ENCODE results near the gene BCL11B. TPM values are rescaled to one million over a fixed set of nuclear protein-coding genes. Genes with fewer than 3 reads are reported as not detected.

Gene BCL11B
- total RNA-seq, 1 donor from 2014 or later: 11.5 TPM

DNA sequence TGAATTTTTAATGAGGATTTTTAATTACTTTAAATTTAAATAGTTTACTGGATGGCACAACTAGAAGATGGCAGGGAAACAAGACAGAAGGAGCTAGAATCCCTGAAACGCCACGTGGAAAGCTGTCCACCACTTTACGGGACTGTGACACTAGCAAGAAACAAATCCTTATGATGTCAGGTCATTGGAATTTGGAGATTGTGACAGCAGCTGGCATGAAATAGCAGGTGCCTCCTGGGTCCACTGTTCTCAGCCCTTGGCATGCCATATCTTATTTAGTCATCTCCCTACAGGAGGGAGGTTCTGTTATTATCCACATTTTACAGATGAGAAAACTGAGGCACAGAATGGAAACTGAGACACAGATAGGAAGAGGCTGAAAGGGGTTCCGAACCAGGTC, 113.8 kb downstream of the BCL11B start:
- Histone ChIP-seq H3K27me3 (no peaks in the 10 kb centered on the region), H3K27ac (no peak overlapping the region), H3K36me3 (no peaks in the 10 kb centered on the region), H3K4me1 (no peaks in the 10 kb centered on the region), H3K4me3 (no peak overlapping the region), H3K9me3 (no peaks in the 10 kb centered on the region)
- TF ChIP-seq POLR2A (IDR thresholded peaks at IDR 0.05) (no peak), POLR2AphosphoS5 (IDR thresholded peaks at IDR 0.05; ENCODE audit: insufficient read depth in 1 of 2, low read depth in 1 of 2) (no peak), CTCF (IDR thresholded peaks at IDR 0.05) (no peak)
- DNase-seq (ENCODE audit: extremely low spot score in 2 of 2): peak; percentile 14 to 20
- intact Hi-C loops (cut with DNase I): no loop called here

- intact Hi-C loops (cut with DNase I): no loop called here
- TF ChIP-seq CTCF (IDR thresholded peaks at IDR 0.05): no peak
- no peak for TF ChIP-seq POLR2AphosphoS5 (IDR thresholded peaks at IDR 0.05; ENCODE audit: insufficient read depth in 1 of 2, low read depth in 1 of 2)
- TF ChIP-seq POLR2A (IDR thresholded peaks at IDR 0.05): no peak
- Histone ChIP-seq H3K27ac (no peak overlapping the region), H3K4me1 (no peaks in the 10 kb centered on the region), H3K9me3 (no peaks in the 10 kb centered on the region), H3K4me3 (no peak overlapping the region), H3K27me3 (no peaks in the 10 kb centered on the region), H3K36me3 (no peaks in the 10 kb centered on the region)
- peak; percentile 52 to 79 for DNase-seq (ENCODE audit: extremely low spot score in 2 of 2)
These were observed 114.3 kb downstream of the BCL11B start for GRCh38 chr14:99157676-99158075.

DNA sequence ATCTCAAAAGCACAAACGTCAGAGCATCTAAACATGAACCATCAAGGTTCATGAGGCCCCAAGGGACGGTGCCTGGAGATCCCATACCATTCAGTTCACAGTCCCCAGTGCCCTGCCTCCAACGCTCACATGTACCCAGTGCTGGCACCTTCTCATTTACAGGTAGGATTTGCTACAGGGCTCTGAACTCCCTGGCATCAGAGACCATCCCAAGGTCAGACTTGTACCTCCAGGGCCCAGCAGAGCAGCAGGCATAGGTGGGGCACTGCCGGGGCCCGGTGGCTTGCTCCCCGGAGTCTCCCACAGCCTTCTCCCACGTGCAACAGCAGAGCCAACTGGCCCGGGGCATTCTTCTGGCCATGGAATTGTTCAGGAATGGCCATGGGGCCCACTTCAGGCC, 114.8 kb downstream of the BCL11B start:
- H3K4me1 ChIP-seq: no peaks in the 10 kb centered on the region
- peak in 1 of 2 donors; percentile 67 for DNase-seq (ENCODE audit: extremely low spot score in 2 of 2)
- no peaks in the 10 kb centered on the region for H3K27me3 ChIP-seq
- H3K36me3 ChIP-seq: no peaks in the 10 kb centered on the region
- H3K4me3 ChIP-seq: no peak overlapping the region
- H3K27ac ChIP-seq: no peak overlapping the region
- no peaks in the 10 kb centered on the region for H3K9me3 ChIP-seq
- TF ChIP-seq CTCF (IDR thresholded peaks at IDR 0.05) (no peak), POLR2A (IDR thresholded peaks at IDR 0.05) (no peak), POLR2AphosphoS5 (IDR thresholded peaks at IDR 0.05; ENCODE audit: insufficient read depth in 1 of 2, low read depth in 1 of 2) (no peak)
- intact Hi-C loops (cut with DNase I): no loop called here

- TF ChIP-seq POLR2AphosphoS5 (IDR thresholded peaks at IDR 0.05; ENCODE audit: insufficient read depth in 1 of 2, low read depth in 1 of 2) (no peak), CTCF (IDR thresholded peaks at IDR 0.05) (no peak), POLR2A (IDR thresholded peaks at IDR 0.05) (no peak)
- H3K4me1 ChIP-seq: no peaks in the 10 kb centered on the region
These were observed 115.2 kb downstream of the BCL11B start for GRCh38 chr14:99156814-99157213.

DNA sequence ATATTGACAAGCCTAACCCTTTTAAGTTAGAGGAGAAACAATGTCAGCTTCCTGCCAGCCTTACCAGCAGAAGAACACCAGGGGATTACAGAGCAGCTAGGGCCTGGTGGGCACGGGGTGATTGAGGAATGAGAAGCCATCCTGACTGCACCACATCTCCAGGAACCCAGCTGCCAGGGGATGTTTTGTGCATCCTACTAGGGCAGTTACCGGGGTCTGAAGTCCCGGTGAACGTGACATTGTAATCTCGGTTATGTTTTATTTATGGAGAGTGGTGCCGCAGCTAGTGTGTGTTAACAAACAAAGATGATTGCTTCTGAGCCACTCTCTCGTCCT, 115.9 kb downstream of the BCL11B start:
- H3K4me3 ChIP-seq: no peak overlapping the region
- H3K27ac ChIP-seq: no peak overlapping the region
- no peaks in the 10 kb centered on the region for H3K9me3 ChIP-seq
- no peaks in the 10 kb centered on the region for H3K27me3 ChIP-seq
- peak; percentile 27 to 40 for DNase-seq (ENCODE audit: extremely low spot score in 2 of 2)
- H3K36me3 ChIP-seq: no peaks in the 10 kb centered on the region
- intact Hi-C loops (cut with DNase I): no loop called here
- TF ChIP-seq CTCF (IDR thresholded peaks at IDR 0.05) (no peak), POLR2A (IDR thresholded peaks at IDR 0.05) (no peak), POLR2AphosphoS5 (IDR thresholded peaks at IDR 0.05; ENCODE audit: insufficient read depth in 1 of 2, low read depth in 1 of 2) (no peak)
- no peaks in the 10 kb centered on the region for H3K4me1 ChIP-seq

More at GRCh38 chr14:99156814-99157213, 115.2 kb downstream of the BCL11B start:
- H3K27ac ChIP-seq: no peak overlapping the region
- intact Hi-C loops (cut with DNase I): no loop called here
- H3K27me3 ChIP-seq: no peaks in the 10 kb centered on the region
- no peak for DNase-seq (ENCODE audit: extremely low spot score in 2 of 2)
- H3K9me3 ChIP-seq: no peaks in the 10 kb centered on the region
- no peaks in the 10 kb centered on the region for H3K36me3 ChIP-seq
- no peak overlapping the region for H3K4me3 ChIP-seq

Measured in vagina (tissue), 2 donors.